ENCODE results near the gene SORCS2. TPM values are rescaled to one million over a fixed set of nuclear protein-coding genes. Genes with fewer than 3 reads are reported as not detected.

The SORCS2 gene
- total RNA-seq, 1 donor from 2014 or later, result 13.8 TPM

- no peak overlapping the region for H3K27ac ChIP-seq (ENCODE audit: low read depth, low read length)
These were observed 565.4 kb downstream of the SORCS2 start for GRCh38 chr4:7757501-7758471.

GRCh38 chr4:7758476-7758875 is 566.1 kb downstream of the SORCS2 start:
- H3K4me3 Mint-ChIP-seq (ENCODE audit: unreplicated experiment), result no peak overlapping the region
- H3K4me1 Mint-ChIP-seq (ENCODE audit: low read depth, unreplicated experiment), result peaks cover 6% of the 10 kb centered on the region
- peaks cover 3% of the 10 kb centered on the region for H3K4me1 ChIP-seq (ENCODE audit: insufficient read depth, low read length)
- DNase-seq (ENCODE audit: low read depth) (no peak), FAIRE-seq (no peak)
- no peak overlapping the region for H3K27ac ChIP-seq (ENCODE audit: low read depth, low read length)
- H3K9me3 ChIP-seq (ENCODE audit: insufficient read depth, low read depth, low read length), result no peaks in the 10 kb centered on the region
- no peak overlapping the region for H3K9ac ChIP-seq (ENCODE audit: low read length)
- peak overlapping the region; percentile 53 for H3K27ac Mint-ChIP-seq (ENCODE audit: unreplicated experiment)
- no peak overlapping the region for H2AFZ ChIP-seq (ENCODE audit: low read depth, low read length)
- H4K20me1 ChIP-seq (ENCODE audit: insufficient read depth, low read length), result peaks cover 84% of the 10 kb centered on the region
- peaks cover 7% of the 10 kb centered on the region for H3K36me3 Mint-ChIP-seq (ENCODE audit: low read depth, unreplicated experiment)
- TF ChIP-seq, protein P1, sequence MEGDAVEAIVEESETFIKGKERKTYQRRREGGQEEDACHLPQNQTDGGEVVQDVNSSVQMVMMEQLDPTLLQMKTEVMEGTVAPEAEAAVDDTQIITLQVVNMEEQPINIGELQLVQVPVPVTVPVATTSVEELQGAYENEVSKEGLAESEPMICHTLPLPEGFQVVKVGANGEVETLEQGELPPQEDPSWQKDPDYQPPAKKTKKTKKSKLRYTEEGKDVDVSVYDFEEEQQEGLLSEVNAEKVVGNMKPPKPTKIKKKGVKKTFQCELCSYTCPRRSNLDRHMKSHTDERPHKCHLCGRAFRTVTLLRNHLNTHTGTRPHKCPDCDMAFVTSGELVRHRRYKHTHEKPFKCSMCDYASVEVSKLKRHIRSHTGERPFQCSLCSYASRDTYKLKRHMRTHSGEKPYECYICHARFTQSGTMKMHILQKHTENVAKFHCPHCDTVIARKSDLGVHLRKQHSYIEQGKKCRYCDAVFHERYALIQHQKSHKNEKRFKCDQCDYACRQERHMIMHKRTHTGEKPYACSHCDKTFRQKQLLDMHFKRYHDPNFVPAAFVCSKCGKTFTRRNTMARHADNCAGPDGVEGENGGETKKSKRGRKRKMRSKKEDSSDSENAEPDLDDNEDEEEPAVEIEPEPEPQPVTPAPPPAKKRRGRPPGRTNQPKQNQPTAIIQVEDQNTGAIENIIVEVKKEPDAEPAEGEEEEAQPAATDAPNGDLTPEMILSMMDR (IDR thresholded peaks at IDR 0.05; ENCODE audit: insufficient read depth, low read depth, low read length), result no peak
- no peak for TF ChIP-seq EZH2 (IDR thresholded peaks at IDR 0.05; ENCODE audit: insufficient read depth, low read length)
- H3K4me2 ChIP-seq (ENCODE audit: low read length), result no peak overlapping the region
- H3K36me3 ChIP-seq (ENCODE audit: insufficient read depth, low read length), result peaks cover 42% of the 10 kb centered on the region
- H3K27me3 ChIP-seq (ENCODE audit: insufficient read depth, low read length), result no peaks in the 10 kb centered on the region
- no peak overlapping the region for H3K4me3 ChIP-seq (ENCODE audit: insufficient read depth, low read depth, low read length)
- peaks cover 2% of the 10 kb centered on the region for H3K9me3 Mint-ChIP-seq (ENCODE audit: unreplicated experiment)
- peaks cover 10% of the 10 kb centered on the region for H3K27me3 Mint-ChIP-seq (ENCODE audit: low read depth, unreplicated experiment)
- peaks cover 23% of the 10 kb centered on the region for H3K79me2 ChIP-seq (ENCODE audit: insufficient read depth, low read length)

More at GRCh38 chr4:7757501-7758471, 565.4 kb downstream of the SORCS2 start:
- peaks cover 81% of the 10 kb centered on the region for H4K20me1 ChIP-seq (ENCODE audit: insufficient read depth, low read length)
- H3K4me1 ChIP-seq (ENCODE audit: insufficient read depth, low read length), result no peaks in the 10 kb centered on the region
- DNase-seq (ENCODE audit: low read depth) (no peak), FAIRE-seq (no peak)
- H3K79me2 ChIP-seq (ENCODE audit: insufficient read depth, low read length), result peaks cover 17% of the 10 kb centered on the region
- no peak overlapping the region for H3K4me2 ChIP-seq (ENCODE audit: low read length)
- no peak overlapping the region for H3K4me3 ChIP-seq (ENCODE audit: insufficient read depth, low read depth, low read length)
- H3K36me3 Mint-ChIP-seq (ENCODE audit: low read depth, unreplicated experiment), result peaks cover 8% of the 10 kb centered on the region
- H3K27ac Mint-ChIP-seq (ENCODE audit: unreplicated experiment), result peak overlapping the region; percentile 53
- H3K27me3 ChIP-seq (ENCODE audit: insufficient read depth, low read length), result no peaks in the 10 kb centered on the region
- peaks cover 3% of the 10 kb centered on the region for H3K4me1 Mint-ChIP-seq (ENCODE audit: low read depth, unreplicated experiment)
- H2AFZ ChIP-seq (ENCODE audit: low read depth, low read length), result no peak overlapping the region
- no peaks in the 10 kb centered on the region for H3K9me3 ChIP-seq (ENCODE audit: insufficient read depth, low read depth, low read length)
- H3K9ac ChIP-seq (ENCODE audit: low read length), result no peak overlapping the region
- peaks cover 3% of the 10 kb centered on the region for H3K9me3 Mint-ChIP-seq (ENCODE audit: unreplicated experiment)
- H3K36me3 ChIP-seq (ENCODE audit: insufficient read depth, low read length), result peaks cover 35% of the 10 kb centered on the region
- H3K4me3 Mint-ChIP-seq (ENCODE audit: unreplicated experiment), result no peak overlapping the region
- H3K27me3 Mint-ChIP-seq (ENCODE audit: low read depth, unreplicated experiment), result peaks cover 13% of the 10 kb centered on the region
- TF ChIP-seq, protein P1 (IDR thresholded peaks at IDR 0.05; ENCODE audit: insufficient read depth, low read depth, low read length), result no peak

GRCh38 chr4:7759216-7759615 is 566.9 kb downstream of the SORCS2 start:
- Histone ChIP-seq H2AFZ (ENCODE audit: low read depth, low read length) (no peak overlapping the region), H3K4me2 (ENCODE audit: low read length) (no peak overlapping the region), H3K9ac (ENCODE audit: low read length) (no peak overlapping the region), H4K20me1 (ENCODE audit: insufficient read depth, low read length) (peaks cover 88% of the 10 kb centered on the region), H3K4me3 (ENCODE audit: insufficient read depth, low read depth, low read length) (no peak overlapping the region), H3K4me1 (ENCODE audit: insufficient read depth, low read length) (peaks cover 10% of the 10 kb centered on the region), H3K27me3 (ENCODE audit: insufficient read depth, low read length) (no peaks in the 10 kb centered on the region), H3K79me2 (ENCODE audit: insufficient read depth, low read length) (peaks cover 24% of the 10 kb centered on the region), H3K36me3 (ENCODE audit: insufficient read depth, low read length) (peaks cover 43% of the 10 kb centered on the region), H3K9me3 (ENCODE audit: insufficient read depth, low read depth, low read length) (no peaks in the 10 kb centered on the region), H3K27ac (ENCODE audit: low read depth, low read length) (no peak overlapping the region)
- Mint-ChIP-seq H3K4me3 (ENCODE audit: unreplicated experiment) (no peak overlapping the region), H3K9me3 (ENCODE audit: unreplicated experiment) (peaks cover under 1% of the 10 kb centered on the region), H3K36me3 (ENCODE audit: low read depth, unreplicated experiment) (peaks cover 9% of the 10 kb centered on the region), H3K27me3 (ENCODE audit: low read depth, unreplicated experiment) (peaks cover 3% of the 10 kb centered on the region), H3K27ac (ENCODE audit: unreplicated experiment) (no peak overlapping the region), H3K4me1 (ENCODE audit: low read depth, unreplicated experiment) (peaks cover 13% of the 10 kb centered on the region)
- no peak for DNase-seq (ENCODE audit: low read depth)
- no peak for FAIRE-seq
- TF ChIP-seq EZH2 (IDR thresholded peaks at IDR 0.05; ENCODE audit: insufficient read depth, low read length), result no peak
- TF ChIP-seq, protein P1 (IDR thresholded peaks at IDR 0.05; ENCODE audit: insufficient read depth, low read depth, low read length), result no peak

All from astrocyte (in vitro differentiated cells and primary cell).